ENCODE results near the gene LONP1. TPM values are rescaled to one million over a fixed set of nuclear protein-coding genes. Genes with fewer than 3 reads are reported as not detected.

Gene LONP1
- total RNA-seq, 4 donors from 2014 or later, result 31.7 to 75.9 (median 47.4) TPM

- H3K27ac ChIP-seq, result no peak overlapping the region
- TF ChIP-seq POLR2A (IDR thresholded peaks at IDR 0.05) (no peak), CTCF (IDR thresholded peaks at IDR 0.05) (no peak)
- H3K27me3 ChIP-seq, result no peaks in the 10 kb centered on the region
- H3K9me3 ChIP-seq, result no peaks in the 10 kb centered on the region
- H3K36me3 ChIP-seq, result peaks cover 0 to 92% (median 0%) of the 10 kb centered on the region in 3 donors
- H3K4me1 ChIP-seq, result no peaks in the 10 kb centered on the region
- no peak overlapping the region for H3K4me3 ChIP-seq
- DNase-seq, result no peak
Observed at GRCh38 chr19:5666921-5667610, 52.9 kb downstream of the LONP1 start.

DNA sequence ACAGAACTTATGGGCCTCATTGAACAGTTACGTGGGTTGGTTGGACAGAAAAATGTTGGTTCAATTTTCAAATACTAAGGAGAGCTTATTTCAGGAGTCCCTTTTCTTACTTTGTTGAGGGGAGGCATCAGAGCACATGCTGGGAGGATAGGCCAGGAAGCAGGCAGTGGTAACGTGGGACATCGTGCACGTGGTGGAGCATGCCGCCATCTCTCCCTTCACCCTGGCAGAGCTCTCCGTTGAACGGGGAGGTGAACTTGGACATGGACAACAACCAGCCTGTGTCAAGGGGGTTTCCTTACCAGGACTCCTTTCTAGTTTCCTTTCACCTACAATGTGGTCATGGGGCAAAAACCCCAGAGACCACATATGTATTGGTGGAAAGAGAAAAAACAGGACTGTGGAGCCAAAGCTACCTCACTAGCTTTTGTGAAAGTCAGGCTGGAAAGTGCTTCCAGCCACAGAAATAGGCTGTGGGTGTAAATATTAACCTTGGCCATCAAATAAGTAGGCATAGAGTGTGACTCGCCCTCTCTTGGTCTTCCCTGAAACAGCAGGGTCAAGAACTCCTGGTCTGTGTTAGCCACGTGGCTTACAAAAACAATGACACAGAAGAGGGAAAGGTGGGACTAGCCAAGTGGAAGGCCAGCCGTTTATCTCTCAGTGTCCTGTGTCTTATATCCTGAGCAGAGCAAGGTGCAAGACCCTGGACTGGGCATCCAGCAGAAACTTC is 54.0 kb downstream of the LONP1 start:
- Histone ChIP-seq H3K27me3 (no peaks in the 10 kb centered on the region), H3K4me1 (no peaks in the 10 kb centered on the region), H3K9me3 (no peaks in the 10 kb centered on the region), H3K36me3 (peaks cover 0 to 94% (median 0%) of the 10 kb centered on the region in 3 donors), H3K27ac (no peak overlapping the region), H3K4me3 (no peak overlapping the region)
- TF ChIP-seq CTCF (IDR thresholded peaks at IDR 0.05), result peak in 1 of 6 experiments; percentile 11
- TF ChIP-seq POLR2A (IDR thresholded peaks at IDR 0.05), result no peak
- no peak for DNase-seq

- Histone ChIP-seq H3K27ac (no peak overlapping the region), H3K9me3 (no peaks in the 10 kb centered on the region), H3K36me3 (peaks cover 0 to 98% (median 0%) of the 10 kb centered on the region in 3 donors), H3K27me3 (no peaks in the 10 kb centered on the region), H3K4me3 (no peak overlapping the region), H3K4me1 (no peaks in the 10 kb centered on the region)
- TF ChIP-seq POLR2A (IDR thresholded peaks at IDR 0.05) (no peak), CTCF (IDR thresholded peaks at IDR 0.05) (no peak)
- no peak for DNase-seq
Observed at GRCh38 chr19:5664515-5664914, 55.4 kb downstream of the LONP1 start.

GRCh38 chr19:5663904-5664303 is 56.0 kb downstream of the LONP1 start:
- Histone ChIP-seq H3K36me3 (peaks cover 0 to 98% (median 0%) of the 10 kb centered on the region in 3 donors), H3K4me3 (no peak overlapping the region), H3K27me3 (no peaks in the 10 kb centered on the region), H3K9me3 (no peaks in the 10 kb centered on the region), H3K27ac (no peak overlapping the region), H3K4me1 (no peaks in the 10 kb centered on the region)
- no peak for DNase-seq
- no peak for TF ChIP-seq POLR2A (IDR thresholded peaks at IDR 0.05)
- TF ChIP-seq CTCF (IDR thresholded peaks at IDR 0.05), result no peak

DNA sequence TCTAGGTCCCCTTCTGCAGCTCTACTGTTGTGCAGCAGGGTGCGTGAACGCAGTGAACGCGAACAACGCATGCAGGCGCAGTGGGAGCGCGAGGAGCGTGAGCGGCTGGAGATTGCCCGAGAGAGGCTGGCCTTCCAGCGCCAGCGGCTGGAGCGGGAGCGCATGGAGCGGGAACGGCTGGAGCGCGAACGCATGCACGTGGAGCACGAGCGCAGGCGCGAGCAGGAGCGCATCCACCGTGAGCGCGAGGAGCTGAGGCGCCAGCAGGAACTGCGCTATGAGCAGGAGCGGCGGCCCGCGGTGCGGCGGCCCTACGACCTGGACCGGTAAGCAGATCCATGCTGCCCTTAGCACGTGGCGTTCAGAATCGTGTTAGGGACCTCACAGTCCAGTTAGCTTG is 58.5 kb downstream of the LONP1 start:
- no peaks in the 10 kb centered on the region for H3K27me3 ChIP-seq

More for the DNA sequence above, 58.5 kb downstream of the LONP1 start:
- Histone ChIP-seq H3K9me3 (no peaks in the 10 kb centered on the region), H3K4me1 (no peaks in the 10 kb centered on the region), H3K27ac (no peak overlapping the region), H3K4me3 (no peak overlapping the region), H3K36me3 (peaks cover 0 to 98% (median 0%) of the 10 kb centered on the region in 3 donors)
- DNase-seq, result no peak
- no peak for TF ChIP-seq CTCF (IDR thresholded peaks at IDR 0.05)
- no peak for TF ChIP-seq POLR2A (IDR thresholded peaks at IDR 0.05)

Measured in Peyer's patch (tissue), 4 donors.